Transverse colon (tissue), 4 donors: ENCODE measurements around the gene FSTL1. TPM values are rescaled to one million over a fixed set of nuclear protein-coding genes. Genes with fewer than 3 reads are reported as not detected.

Source experiments
- DNase-seq: peaks from one replicate; pipeline ENCODE4 v3.0.0-alpha.2; 2019
- H3K27ac ChIP-seq, 4 donors: fragments of 200-600 bp; sonication (generic); 2 replicates each; pipeline ENCODE4 v1.5.1; 2016 to 2018; ENCODE audit warnings: inconsistent platforms in 4 of 4
- H3K27me3 ChIP-seq: fragments of 200-600 bp; sonication (generic); 2 replicates; pipeline ENCODE4 v1.5.1; 2017; ENCODE audit warnings: inconsistent platforms
- H3K36me3 ChIP-seq, 4 donors: fragments of 200-600 bp; sonication (generic); 2 replicates each; pipeline ENCODE4 v1.5.1; 2017 to 2019; ENCODE audit warnings: inconsistent platforms in 4 of 4
- H3K4me1 ChIP-seq, 4 donors: fragments of 200-600 bp; sonication (generic); 2 replicates each; pipeline ENCODE4 v1.5.1; 2017 to 2020; ENCODE audit warnings: inconsistent platforms in 4 of 4
- H3K4me3 ChIP-seq, 4 donors: fragments of 200-600 bp; sonication (generic); 1 replicate in 1 of 4; 2 replicates in 3 of 4; pipeline versions ENCODE4 v1.5.1 to v1.6.1; 2017 to 2019; ENCODE audit warnings: inconsistent platforms in 4 of 4
- H3K9me3 ChIP-seq, 2 donors: fragments of 200-600 bp; sonication (generic); 2 replicates each; pipeline ENCODE4 v1.5.1; 2017 to 2019; ENCODE audit warnings: inconsistent platforms in 2 of 2
- EP300 ChIP-seq: sonication (generic); formaldehyde crosslinking; IDR thresholded peaks from one replicate; pipeline ENCODE4 v1.6.1; 2017; ENCODE audit warnings: antibody characterized with exemption, low read depth
- POLR2A ChIP-seq: fragments of 450-650 bp; IDR thresholded peaks from one replicate; pipeline ENCODE4 v1.6.1; 2016; ENCODE audit warnings: antibody characterized with exemption, mild to moderate bottlenecking, moderate library complexity
- POLR2AphosphoS5 ChIP-seq, 3 donors: sonication (generic); formaldehyde crosslinking; IDR thresholded peaks; one replicate each; pipeline ENCODE4 v1.6.1; 2016; ENCODE audit warnings: antibody characterized with exemption in 3 of 3
- WGBS, 2 donors: methylation state at CpG; one replicate each; pipeline ENCODE4 v1.1.5; 2018; ENCODE audit warnings: low coverage in 1 of 2; 5-methylcytosine and 5-hydroxymethylcytosine counted together
- in situ Hi-C, 4 donors: fragments of 200-750 bp; cut with MboI; loops; one replicate each; pipeline versions ENCODE4 v1.15.0 to v1.15.1; 2017; ENCODE audit warnings: low sequenced_read_pairs in 3 of 4, low pct_ligation_motif_present in 1 of 4, low pct_unique_long_range_greater_than_20kb in 1 of 4
- intact Hi-C: fragments of 100-400 bp; cut with DNase I; formaldehyde crosslinking; loops from one replicate; pipeline ENCODE4 v1.15.1; 2023; ENCODE audit warnings: low total_unique reads
- total RNA-seq, 4 donors: library from RNA; depleted of rRNA; stranded (reverse); fragments of >200 nt; gene quantifications; one replicate each; pipeline ENCODE4 v1.1.0, GENCODE V29; 2016
- TF ChIP-seq, protein P1 (sequence below), 5 experiments: fragments of 200-600 bp in 3 of 5; fragments of 450-650 bp in 2 of 5; sonication (generic) in 3 of 5; IDR thresholded peaks; 1 replicate in 2 of 5; 2 replicates in 3 of 5; pipeline ENCODE4 v1.5.1; 2016 to 2017; ENCODE audit warnings: antibody characterized with exemption in 5 of 5, inconsistent platforms in 3 of 5, mild to moderate bottlenecking in 2 of 5, moderate library complexity in 1 of 5

The FSTL1 gene
- total RNA-seq, 4 donors from 2014 or later: 81.2 to 106 (median 91.8) TPM

DNA sequence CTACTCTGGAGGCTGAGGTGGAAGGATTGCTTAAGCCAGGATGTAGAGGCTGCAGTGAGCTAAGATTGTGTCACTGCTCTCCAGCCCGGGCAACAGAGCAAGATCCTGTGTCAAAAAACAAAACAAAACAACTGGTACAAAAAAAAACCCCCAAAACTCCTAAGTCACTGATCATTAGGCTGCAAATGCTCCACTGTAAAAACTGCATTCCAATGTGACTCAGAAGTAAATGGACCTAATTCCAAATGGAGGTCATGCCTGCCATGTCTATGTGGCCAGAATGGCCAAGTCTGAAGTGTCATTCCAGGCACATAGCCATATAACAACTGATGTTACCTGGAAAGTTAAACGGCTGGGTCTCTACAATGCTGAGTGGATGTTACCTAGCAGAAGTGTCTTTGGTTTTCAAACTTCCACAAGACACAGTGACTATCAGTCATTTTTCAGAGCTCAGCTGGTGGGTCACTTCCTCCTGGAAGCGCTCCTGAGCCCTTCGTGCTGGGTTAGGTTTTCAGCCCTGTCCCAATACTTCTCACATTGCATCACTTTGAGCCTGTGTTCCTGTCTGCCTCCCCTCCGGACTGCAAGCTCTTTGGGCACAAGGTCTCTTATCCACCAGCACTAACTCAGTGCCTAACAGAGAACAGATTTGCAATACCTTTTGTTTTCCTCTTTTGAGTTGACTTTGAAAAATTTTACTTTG is 10.6 kb downstream of the FSTL1 start:
- in situ Hi-C loops (no loop called here), intact Hi-C loops (no loop called here)
- Histone ChIP-seq H3K27me3 (no peaks in the 10 kb centered on the region), H3K27ac (peak overlapping the region; percentile 65 to 76 (median 74)), H3K36me3 (no peaks in the 10 kb centered on the region), H3K4me1 (peaks cover 29 to 74% (median 41%) of the 10 kb centered on the region in 4 donors), H3K4me3 (no peak overlapping the region), H3K9me3 (no peaks in the 10 kb centered on the region)
- no peak for DNase-seq
- no peak for TF ChIP-seq EP300
- no peak for TF ChIP-seq POLR2A
- TF ChIP-seq, protein P1, sequence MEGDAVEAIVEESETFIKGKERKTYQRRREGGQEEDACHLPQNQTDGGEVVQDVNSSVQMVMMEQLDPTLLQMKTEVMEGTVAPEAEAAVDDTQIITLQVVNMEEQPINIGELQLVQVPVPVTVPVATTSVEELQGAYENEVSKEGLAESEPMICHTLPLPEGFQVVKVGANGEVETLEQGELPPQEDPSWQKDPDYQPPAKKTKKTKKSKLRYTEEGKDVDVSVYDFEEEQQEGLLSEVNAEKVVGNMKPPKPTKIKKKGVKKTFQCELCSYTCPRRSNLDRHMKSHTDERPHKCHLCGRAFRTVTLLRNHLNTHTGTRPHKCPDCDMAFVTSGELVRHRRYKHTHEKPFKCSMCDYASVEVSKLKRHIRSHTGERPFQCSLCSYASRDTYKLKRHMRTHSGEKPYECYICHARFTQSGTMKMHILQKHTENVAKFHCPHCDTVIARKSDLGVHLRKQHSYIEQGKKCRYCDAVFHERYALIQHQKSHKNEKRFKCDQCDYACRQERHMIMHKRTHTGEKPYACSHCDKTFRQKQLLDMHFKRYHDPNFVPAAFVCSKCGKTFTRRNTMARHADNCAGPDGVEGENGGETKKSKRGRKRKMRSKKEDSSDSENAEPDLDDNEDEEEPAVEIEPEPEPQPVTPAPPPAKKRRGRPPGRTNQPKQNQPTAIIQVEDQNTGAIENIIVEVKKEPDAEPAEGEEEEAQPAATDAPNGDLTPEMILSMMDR (IDR thresholded peaks at IDR 0.05): no peak
- no peak for TF ChIP-seq POLR2AphosphoS5 (IDR thresholded peaks at IDR 0.05)
- WGBS, 2 donors: 66 to 83% methylated on average over 1 to 5 of the region's 5 CpGs

DNA sequence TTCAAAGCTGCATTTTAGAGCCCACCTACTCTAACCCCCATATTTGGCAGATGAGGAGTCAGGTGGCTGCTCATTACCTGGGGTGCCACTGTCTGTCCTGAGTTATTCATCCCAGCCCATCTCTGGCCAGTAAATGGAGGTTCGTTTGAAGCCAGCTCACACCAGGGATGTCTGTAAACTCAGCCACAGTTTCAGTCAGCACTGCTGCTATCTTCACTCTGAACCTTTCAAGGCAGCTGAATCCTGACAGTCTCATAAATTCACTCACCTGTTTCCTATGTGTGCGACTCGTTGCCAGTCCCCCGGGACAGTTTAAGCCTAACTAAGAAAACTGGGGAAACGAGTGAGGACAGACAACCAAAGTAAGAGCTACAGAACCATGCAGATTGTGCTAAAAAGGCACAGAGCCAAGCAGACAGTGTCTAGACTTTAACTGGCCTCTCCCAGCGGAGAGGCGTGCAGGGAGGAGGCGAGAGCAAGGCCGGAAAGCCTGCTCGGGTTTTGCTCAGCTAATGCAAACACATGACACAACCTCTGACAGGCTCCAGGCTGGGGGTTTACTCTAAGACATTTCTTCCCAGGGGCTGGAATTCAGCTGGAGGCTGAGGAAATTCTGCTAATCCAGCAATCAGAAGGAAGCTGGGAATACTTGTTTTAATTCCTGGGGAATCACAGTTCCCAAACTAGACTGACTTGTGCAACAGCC is 12.0 kb downstream of the FSTL1 start:
- peak overlapping the region; percentile 65 to 76 (median 74) for H3K27ac ChIP-seq

DNA sequence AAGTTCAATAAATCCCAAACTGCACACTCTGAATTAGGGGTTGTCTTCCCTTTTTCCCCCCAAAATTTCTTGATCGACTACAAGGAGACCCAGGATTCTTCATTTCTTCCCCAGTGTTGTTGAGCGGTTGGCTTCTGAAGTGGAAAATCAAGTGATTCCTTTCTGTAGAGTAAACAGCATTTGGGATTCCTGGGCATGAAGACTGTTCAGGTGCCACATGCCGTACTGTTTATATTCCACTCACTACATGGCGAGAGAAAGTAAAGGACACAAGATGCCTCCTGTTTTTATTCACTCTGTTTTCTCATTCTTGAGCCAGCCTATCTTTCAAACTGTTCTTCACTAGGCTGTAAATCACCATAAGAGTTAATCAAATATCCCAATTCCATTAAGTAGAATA is 12.6 kb downstream of the FSTL1 start:
- Histone ChIP-seq H3K9me3 (no peaks in the 10 kb centered on the region), H3K27ac (peak overlapping the region; percentile 65 to 76 (median 74)), H3K4me3 (no peak overlapping the region), H3K4me1 (peaks cover 25 to 80% (median 44%) of the 10 kb centered on the region in 4 donors), H3K36me3 (no peaks in the 10 kb centered on the region), H3K27me3 (no peaks in the 10 kb centered on the region)
- DNase-seq: no peak
- TF ChIP-seq POLR2AphosphoS5 (IDR thresholded peaks at IDR 0.05): peak in 1 of 3 donors; percentile 29
- TF ChIP-seq, protein P1 (IDR thresholded peaks at IDR 0.05): no peak
- 64 to 80% methylated on average over 3 to 4 of the region's 4 CpGs for WGBS, 2 donors
- intact Hi-C loops: no loop called here
- in situ Hi-C loops: no loop called here

More for the DNA sequence above, 12.0 kb downstream of the FSTL1 start:
- H3K4me1 ChIP-seq: peaks cover 29 to 81% (median 44%) of the 10 kb centered on the region in 4 donors
- H3K36me3 ChIP-seq: no peaks in the 10 kb centered on the region
- H3K4me3 ChIP-seq: no peak overlapping the region
- intact Hi-C loops: no loop called here
- no peaks in the 10 kb centered on the region for H3K9me3 ChIP-seq
- H3K27me3 ChIP-seq: no peaks in the 10 kb centered on the region
- WGBS, 2 donors: 44% methylated on average over 10 of the region's 10 CpGs; no CpG with 5 or more reads in 1 of the 2 donors
- in situ Hi-C loops: no loop called here
- TF ChIP-seq, protein P1 (IDR thresholded peaks at IDR 0.05): no peak
- TF ChIP-seq POLR2AphosphoS5 (IDR thresholded peaks at IDR 0.05): peak in 2 of 3 donors; percentile 5 to 41
- DNase-seq: peak; percentile 56

DNA sequence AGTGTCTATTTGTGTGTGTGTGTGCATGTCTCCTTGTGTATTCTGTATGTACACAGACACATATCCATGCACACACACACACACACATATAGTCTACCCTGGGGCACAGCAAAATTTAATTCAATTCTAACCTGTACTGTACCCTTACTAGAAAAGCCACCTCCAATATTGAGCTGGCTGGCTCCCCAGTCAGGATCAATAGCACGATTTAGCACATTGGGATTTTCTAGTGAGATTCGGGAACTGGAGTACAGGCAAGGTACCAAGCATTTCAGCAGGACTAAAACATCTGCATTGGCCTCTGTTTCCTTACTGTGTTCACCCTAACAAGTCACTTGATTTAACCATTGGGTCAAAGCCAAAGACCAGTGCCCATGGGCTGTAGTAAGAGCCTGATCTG is 13.2 kb downstream of the FSTL1 start:
- no peak for DNase-seq
- TF ChIP-seq EP300: no peak
- TF ChIP-seq, protein P1 (IDR thresholded peaks at IDR 0.05): no peak
- TF ChIP-seq POLR2A: no peak
- TF ChIP-seq POLR2AphosphoS5 (IDR thresholded peaks at IDR 0.05): no peak
- H3K4me1 ChIP-seq: peaks cover 24 to 85% (median 46%) of the 10 kb centered on the region in 4 donors
- peak overlapping the region; percentile 65 to 76 (median 74) for H3K27ac ChIP-seq
- H3K36me3 ChIP-seq: no peaks in the 10 kb centered on the region
- no peaks in the 10 kb centered on the region for H3K9me3 ChIP-seq
- intact Hi-C loops: no loop called here
- H3K27me3 ChIP-seq: no peaks in the 10 kb centered on the region
- WGBS, 2 donors: 86 to 92% methylated on average over 2 of the region's 2 CpGs
- no peak overlapping the region for H3K4me3 ChIP-seq
- in situ Hi-C loops: no loop called here
